Tibial nerve (tissue), 3 donors: ENCODE results near the gene PSG6.
"Not testable (repeated sequence)": the region's sequence is repeated elsewhere in the genome, so short reads cannot be mapped to it uniquely, and the experiment has no call there.

Source experiments
- EP300 ChIP-seq, 2 donors: sonication (generic); formaldehyde crosslinking; IDR thresholded peaks; one replicate each; pipeline ENCODE4 v1.6.1; 2017; ENCODE audit warnings: antibody characterized with exemption in 2 of 2, mild to moderate bottlenecking in 1 of 2
- POLR2A ChIP-seq, 2 donors: fragments of 450-650 bp; IDR thresholded peaks; one replicate each; pipeline ENCODE4 v1.6.1; 2017; ENCODE audit warnings: antibody characterized with exemption in 2 of 2, mild to moderate bottlenecking in 2 of 2, moderate library complexity in 2 of 2

GRCh38 chr19:42852821-42853220 is 64.9 kb downstream of the PSG6 start:
- not testable (repeated sequence) for TF ChIP-seq EP300, POLR2A (IDR thresholded peaks at IDR 0.05)
